Stimulated activated CD4-positive, alpha-beta T cell treated with anti-CD3 and anti-CD28 coated beads, Interleukin-1b, Interleukin-23, amount 100 ng/mL, for 1 hour (primary cell): ENCODE results near the gene SURF1.
"Not testable (repeated sequence)": the region's sequence is repeated elsewhere in the genome, so short reads cannot be mapped to it uniquely, and the experiment has no call there.

Experiments used
- DNase-seq, 2 donors: peaks; one replicate each; pipeline ENCODE4 v3.0.0-alpha.2; 2020; ENCODE audit warnings: low read depth in 2 of 2

The SURF1 gene, protein sequence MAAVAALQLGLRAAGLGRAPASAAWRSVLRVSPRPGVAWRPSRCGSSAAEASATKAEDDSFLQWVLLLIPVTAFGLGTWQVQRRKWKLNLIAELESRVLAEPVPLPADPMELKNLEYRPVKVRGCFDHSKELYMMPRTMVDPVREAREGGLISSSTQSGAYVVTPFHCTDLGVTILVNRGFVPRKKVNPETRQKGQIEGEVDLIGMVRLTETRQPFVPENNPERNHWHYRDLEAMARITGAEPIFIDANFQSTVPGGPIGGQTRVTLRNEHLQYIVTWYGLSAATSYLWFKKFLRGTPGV

DNA sequence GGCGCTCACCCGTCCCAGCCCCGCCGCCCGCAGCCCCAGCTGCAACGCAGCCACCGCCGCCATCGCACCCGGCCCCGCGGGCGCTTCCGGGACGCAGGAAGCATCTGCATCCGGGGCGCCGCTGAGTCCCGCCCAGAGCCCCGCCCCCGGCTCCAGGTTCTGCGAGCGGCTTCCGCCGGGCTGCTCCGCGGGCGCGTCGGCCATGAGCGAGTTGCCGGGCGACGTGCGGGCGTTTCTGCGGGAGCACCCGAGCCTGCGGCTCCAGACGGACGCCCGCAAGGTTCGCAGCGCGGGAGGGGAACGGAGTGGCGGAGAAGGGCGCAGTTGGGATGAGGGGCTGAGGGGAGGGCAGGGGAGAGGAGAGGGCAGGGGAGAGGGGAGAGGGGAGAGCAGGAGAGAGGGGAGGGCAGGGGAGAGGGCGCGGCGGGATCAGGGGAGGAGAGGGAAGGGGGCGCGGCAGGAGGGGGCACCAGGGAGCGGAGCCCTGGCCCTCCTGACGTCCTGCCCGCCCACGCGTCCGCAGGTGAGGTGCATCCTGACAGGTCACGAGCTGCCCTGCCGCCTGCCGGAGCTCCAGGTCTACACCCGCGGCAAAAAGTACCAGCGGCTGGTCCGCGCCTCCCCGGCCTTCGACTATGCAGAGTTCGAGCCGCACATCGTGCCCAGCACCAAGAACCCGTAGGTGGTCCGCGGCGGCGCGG is at the start of gene SURF1, which contains the start of gene SURF2:
Gene SURF1 (minus strand): TSS at position 97 of the 701 bp plus-strand sequence. CDS start 34 bp downstream, at position 63.
Gene SURF2 (plus strand): TSS at position 160 of the 701 bp plus-strand sequence. CDS start 43 bp downstream, at position 203.
- DNase-seq, result peak; percentile 63 to 89

DNA sequence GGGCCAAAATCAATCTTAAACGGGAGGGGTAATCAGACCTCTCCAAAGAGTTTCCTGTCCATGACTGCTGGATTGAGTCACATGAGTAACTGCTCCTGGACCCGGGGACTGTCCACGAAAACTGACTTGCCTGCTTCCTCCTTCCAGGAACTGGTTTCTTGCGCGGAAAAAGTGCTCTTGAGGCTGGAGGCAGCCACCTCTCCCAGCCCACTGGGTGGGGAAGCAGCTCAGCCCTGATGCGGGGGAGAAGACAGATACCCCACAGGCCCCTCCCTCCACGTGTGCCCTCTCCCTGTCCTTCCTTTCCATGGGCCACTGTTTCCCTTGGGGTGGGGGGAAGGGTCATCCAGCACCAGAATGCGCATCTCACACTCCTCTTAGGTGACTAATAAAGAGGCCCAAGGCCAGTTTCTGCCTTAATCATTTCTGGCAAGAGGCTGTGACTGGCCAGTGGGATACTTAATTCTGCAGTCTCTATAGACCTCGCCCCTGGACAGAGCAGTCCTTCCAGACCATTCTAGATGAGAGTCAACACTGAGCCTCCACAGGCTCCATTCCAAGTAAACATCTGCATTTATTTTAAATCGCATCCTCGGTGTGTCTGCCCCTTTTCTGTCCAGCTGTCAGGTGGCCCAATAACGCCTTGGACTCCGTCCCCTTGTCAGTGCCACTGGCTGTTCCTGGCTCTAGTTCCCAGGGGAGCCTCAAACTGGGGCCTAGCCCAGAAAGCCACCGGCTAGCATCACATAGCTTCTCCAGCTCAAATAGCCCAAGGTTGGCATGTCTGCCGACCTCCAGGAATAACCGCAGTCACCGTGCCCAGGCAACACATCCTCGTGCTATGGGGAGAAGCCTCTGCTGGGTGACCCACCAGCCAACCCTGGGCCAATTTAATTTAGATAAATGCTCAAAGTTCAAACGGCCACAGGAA is 49.5 kb upstream of the SURF1 start:
- DNase-seq, result no peak

DNA sequence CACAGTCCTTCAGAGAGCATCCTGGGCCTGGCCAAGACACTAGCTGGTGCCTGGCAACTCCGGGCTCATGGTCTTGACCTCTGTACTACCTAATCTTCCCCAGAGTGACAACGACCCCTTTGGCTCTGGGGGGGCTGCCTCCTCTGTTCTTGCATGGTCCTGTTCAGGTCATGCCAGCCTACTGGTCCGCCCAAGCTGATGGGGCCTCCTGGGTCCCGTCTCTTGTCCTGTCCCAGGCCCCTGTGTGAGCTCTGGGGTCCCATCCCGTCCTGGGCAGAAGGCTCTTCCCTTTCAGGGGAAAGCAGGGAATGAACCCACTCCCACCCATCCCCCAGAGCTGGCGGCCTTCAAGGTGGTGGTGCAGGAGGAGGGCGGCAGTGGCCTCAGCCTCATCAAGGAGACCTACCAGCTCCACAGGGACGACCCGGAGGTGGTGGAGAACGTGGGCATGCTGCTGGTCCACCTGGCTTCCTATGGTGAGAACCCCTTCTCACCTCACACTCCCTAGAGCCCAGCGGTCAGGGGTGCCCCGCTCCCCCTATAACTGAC is 48.2 kb upstream of the SURF1 start:
- DNase-seq, result no peak

DNA sequence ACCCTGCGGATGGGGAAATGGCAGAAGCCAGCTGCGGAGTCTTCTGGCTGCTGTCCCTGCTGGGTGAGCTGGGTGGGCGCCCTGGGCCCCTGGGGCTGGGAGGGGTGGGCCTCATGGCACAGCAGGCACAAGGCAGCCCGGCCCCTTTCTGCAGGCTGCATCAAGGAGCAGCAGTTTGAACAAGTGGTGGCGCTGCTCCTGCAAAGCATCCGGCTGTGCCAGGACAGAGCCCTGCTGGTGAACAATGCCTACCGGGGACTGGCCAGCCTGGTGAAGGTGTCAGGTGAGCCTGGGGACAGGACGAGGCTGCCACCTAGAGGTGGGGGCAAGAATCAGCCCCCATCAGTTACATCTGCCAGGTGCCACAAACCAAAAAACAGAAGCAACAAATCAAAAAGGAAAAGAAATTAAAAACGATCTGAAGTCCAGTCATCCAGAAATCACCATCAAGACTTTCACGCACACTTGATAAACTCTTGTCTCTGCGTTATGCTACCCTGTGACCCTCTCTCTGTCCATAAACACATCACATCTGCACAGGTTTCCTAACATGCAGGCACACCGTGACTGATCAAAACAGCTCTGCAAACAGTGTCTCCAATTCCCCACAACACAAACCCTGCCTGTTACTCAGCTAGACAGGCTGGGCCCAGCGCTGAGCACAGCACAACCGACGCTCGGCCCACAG is 47.6 kb upstream of the SURF1 start:
- peak; percentile 39 to 42 for DNase-seq

DNA sequence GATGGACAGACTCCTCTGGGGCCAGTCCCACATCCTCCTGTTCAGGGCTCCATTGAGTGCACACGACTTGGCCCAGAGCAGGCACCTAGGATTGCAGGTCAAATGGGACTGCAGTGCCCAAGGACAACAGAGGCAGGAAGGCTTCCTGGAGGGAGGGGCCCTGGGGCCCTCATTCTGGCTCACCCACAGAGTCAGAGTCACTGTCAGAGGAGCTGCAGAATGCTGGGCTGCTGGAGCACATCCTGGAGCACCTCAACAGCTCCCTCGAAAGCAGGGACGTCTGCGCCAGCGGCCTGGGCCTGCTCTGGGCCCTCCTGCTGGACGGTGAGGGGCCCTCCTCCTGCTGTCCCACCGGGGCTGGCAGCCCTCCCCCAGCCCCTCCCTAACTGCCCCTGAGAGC is 46.4 kb upstream of the SURF1 start:
- no peak for DNase-seq

DNA sequence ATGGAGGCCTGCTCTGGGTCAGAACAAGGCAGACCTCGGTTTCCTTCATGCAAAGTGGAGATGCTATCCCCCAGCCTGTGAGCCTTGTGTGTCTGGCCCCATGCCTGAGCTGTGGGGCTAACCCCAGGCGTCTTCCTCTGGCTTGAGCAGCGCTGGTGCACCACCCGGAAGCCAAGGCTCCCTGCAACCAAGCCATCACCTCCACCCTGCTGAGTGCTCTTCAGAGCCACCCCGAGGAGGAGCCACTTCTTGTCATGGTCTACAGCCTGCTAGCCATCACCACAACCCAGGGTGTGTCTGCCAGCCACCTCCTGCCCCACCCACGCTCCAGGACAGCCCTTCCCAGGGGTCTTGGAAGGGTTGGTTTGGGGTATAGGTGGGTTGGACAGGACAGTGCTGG is 45.3 kb upstream of the SURF1 start:
- no peak for DNase-seq

DNA sequence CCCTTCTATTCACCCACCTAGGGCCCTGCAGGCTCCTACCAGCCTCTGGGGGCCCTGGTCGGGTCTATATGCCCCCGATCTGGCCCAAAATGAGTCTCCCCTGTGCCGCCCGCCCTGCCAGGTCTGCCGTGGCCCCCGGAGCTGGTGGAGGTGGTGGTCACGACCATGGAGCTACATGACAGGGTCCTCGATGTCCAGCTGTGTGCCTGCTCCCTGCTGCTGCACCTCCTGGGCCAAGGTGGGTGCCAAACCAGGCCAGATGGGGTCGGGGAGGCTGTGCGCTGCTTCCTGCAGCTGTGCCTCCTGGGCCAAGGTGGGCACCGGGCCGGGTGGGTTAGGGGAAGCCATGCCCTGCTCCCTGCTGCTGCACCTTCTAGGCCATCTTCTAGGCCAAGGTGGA is 44.0 kb upstream of the SURF1 start:
- DNase-seq, result no peak

DNA sequence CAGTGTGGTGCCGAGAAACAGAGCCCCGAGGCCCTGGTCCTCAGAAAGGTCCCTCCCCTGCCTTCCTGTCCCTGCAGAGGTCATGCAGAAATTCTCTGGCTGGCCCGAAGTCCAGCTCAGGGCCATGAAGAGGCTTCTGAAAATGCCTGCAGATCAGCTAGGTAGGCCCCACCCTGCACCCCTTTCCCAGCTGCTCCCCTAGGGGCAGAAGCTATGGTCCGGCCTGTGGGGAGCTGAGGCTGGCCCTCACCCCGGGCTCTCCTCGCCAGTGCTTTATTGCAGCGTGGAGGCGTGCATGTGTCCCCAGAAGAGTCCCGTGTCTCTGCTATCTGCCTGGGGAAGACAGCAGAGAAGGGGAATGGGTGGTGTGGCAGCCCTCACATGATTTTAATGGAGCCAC is 41.6 kb upstream of the SURF1 start:
- DNase-seq, result no peak

DNA sequence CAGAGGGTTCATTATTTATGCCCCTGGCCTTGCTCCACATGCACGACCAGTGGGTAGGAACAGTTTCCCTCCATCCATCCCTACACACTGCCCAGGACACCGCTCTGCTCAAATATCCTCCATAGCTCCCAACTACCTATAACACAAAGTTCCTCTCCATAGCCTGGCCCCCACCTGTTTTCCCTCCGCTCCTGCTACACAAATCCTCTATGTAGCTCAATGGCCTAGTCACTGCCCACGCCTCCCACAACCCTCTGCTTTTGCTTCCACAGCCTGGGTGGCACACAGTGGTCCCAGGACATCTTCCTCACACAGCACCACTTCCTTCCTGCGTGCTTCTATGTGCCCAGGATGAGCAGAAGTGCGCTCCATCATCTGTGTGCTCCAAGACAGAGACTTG is 41.1 kb upstream of the SURF1 start:
- DNase-seq, result no peak

DNA sequence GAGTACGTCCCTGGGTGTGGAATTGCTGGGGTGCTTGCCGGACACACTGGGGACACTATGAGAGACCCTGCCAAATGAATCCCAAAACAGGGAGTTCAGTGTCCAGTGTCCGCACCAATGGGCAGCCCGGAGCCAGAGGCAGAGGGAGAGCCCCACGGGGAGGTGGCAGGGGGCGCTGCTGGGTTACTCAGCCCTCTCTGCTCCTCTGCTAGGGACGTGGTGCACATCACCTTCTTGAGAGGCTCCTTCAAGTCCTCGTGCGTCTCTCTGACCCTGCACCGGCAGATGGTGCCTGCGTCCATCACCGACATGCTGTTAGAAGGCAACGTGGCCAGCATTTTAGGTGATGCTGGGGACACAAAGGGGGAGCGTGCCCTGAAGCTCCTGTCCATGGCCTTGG is 40.7 kb upstream of the SURF1 start:
- no peak for DNase-seq

DNA sequence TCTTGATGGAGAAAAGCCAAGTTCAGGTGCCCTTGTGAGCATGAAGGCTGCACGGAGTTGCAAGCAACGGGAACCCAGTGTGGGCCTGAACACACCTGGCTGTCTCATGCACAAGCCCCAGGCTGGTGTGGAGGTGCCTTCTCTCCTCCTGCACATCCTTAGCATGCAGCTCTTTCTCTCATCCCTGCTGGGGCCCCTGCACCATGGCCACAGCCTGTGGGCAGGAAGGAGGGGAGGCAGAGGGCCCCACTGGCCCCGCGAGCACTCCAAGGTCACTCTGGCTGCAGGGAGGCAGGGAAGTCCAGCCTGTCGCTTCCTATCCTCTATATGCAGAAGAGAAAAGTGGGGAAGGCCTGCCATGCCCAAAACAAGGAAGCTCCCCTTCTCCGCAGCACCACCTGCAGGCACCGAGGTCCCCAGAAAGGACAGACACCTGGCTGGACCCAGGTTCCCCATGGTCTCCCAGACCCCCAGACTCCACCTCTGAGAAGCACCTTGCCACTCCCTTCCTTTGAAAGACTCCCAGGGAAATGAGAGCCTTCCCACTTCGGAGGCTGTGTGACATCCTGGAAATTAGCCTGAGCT is 38.5 kb upstream of the SURF1 start:
- no peak for DNase-seq

DNA sequence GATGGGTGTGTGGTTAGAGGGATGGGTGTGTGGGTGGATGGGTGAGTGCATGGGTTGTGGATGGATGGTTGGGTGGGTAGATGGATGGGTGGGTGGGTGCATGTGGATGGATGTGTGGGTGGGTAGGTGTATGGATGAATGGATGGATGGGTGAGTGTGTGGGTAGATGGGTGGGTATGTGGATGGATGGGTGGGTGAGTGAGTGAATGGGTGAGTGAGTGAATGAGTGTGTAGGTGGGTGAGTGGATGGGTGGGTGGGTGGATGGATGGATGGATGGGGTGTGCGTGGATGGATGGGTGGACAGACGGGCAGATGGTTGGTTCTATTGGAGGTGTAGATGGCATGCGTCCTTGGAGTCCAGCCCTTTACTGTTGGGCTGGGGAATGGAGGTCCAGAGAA is 37.1 kb upstream of the SURF1 start:
- no peak for DNase-seq

DNA sequence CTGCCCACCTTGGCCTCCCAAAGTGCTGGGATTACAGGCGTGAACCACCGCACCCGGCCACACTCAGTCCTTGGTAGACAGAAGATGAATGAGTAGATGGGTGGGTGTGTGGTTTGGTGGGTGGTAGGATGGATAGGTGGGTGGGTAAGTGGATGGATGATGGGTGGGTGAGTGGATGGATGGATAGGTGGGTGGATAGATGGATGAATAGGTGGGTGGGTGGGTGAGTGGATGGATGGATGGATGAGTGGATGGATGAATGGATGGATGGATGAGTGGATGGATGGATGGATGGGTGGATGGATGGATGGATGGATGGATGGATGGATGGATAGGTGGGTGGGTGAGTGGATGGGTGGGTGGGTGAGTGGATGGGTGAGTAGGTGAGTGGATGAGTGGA is 36.0 kb upstream of the SURF1 start:
- DNase-seq, result not testable (repeated sequence)

DNA sequence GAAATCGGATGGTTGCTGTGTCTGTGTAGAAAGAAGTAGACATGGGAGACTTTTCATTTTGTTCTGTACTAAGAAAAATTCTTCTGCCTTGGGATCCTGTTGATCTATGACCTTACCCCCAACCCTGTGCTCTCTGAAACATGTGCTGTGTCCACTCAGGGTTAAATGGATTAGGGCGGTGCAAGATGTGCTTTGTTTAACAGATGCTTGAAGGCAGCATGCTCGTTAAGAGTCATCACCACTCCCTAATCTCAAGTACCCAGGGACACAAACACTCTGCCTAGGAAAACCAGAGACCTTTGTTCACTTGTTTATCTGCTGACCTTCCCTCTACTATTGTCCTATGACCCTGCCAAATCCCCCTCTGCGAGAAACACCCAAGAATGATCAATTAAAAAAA is 35.2 kb upstream of the SURF1 start:
- not testable (repeated sequence) for DNase-seq

DNA sequence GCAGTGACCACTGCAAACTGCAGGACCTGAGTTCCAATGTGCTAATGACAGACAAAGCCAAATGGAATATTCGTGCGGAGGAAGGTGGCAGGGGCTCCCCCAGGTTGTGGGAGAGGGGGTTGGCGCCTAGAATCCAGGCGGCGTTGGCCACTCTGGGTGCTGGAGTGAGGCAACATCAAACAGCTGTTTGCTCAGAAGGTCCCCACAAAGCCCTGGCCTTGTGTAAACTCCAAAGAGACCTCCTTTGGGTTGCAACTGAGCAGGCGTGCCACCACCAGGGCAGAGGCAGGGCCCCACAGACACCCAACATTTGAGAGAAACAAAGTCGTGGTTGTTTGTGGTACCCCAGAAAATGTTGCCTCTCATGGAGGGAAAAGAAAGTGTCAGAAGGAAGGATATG is 34.4 kb upstream of the SURF1 start:
- DNase-seq, result no peak

DNA sequence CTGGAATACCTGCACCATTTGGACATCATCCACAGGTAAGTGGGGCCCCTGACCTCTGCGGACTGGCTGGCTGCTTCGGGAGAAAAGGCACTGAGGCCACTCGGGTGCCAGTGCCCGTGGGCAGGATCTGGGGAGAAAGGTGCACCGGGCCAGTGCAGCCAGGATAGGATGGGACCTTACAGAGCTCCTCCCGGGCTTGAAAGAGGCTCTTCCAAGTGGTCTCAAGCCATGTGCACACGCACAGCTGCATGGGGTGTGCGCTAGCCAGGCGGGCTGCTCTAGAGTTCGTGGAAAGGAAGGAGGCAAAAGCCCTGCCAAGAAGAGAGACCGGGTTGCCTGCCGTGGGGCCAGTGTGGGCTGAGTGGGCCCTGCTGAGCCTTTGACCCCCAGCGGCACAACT is 33.3 kb upstream of the SURF1 start:
- no peak for DNase-seq

DNA sequence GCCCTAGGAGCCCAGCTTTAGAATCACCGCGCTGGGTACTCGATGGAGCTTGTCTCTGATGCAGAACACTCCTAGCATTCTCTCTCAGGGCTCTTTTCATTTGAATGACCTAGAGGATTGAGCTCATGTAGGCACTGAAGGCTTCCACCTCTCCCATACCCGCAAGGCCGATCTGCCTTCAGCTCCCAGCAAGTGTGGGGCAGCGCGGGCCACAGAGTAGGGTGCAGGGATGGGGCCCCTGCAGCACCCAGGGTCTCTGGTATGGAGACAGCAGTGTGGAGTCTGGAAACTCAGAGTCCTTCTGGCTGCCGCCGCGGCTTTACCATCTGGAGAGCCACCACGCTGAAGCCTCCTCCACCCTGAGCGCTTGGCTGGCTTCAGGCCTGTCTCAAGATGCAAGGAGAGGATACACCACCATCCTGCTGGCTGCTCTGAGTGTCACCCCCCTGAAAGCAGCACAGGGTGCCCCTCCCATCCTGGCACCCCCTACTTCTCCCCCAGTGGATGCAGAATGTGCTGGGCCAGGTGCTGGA is 32.8 kb upstream of the SURF1 start:
- no peak for DNase-seq

DNA sequence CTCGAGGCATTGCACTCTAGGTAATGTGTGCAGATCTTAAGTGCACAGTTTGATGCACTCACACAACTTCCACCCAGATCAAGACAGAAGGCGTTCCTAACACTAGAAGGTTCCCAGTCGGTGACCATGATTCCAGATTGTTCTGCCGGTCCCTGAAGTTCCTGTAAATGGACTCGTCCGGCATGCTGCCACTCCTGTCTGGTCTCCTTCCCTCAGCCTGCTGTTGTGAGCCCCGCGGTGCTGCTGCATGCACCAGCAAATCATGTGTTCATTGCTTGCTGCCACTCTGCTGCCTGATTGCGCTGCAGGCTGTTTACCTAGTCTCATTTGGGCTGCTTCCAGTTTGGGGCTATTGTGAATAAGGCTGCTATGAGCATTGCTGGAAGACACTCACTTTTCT is 31.4 kb upstream of the SURF1 start:
- no peak for DNase-seq

DNA sequence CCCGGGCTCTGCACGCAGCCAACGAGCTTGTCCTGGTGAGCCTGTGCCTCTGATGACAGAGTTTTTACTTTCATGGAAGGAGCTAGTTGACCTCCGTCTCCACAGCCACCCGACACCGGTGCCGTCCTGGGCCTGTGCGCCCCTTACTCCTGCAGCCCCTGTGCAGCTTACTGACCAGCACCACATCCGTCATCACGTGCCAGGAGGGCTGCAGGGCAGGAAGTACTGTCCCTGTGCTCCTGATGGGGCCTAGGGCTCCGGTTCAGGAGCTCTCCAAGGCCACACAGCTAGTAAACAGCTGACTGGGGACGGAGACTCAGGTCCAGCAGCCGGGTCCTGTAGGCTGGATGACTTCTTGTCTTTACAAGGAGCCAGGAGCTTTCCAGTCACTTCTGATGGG is 30.1 kb upstream of the SURF1 start:
- no peak for DNase-seq

DNA sequence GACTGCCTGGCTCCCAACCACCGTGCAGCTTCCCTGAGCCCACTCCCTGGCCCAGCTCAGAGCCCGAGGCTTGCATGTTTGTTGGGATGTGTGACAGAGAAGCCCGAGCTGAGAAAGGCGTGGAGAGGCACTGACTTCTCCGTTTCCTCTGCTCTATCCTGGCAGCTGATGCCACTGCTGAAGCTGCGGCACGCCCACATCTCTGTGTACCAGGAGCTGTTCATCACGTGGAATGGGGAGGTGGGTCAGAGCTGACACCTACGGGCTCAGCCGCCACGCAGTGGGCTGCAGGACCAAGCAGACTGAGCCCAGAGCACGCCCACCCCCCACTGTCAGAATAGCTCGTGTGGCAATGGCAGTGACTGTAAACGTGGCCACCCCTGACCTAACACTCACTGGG is 29.2 kb upstream of the SURF1 start:
- DNase-seq, result no peak
